GM18870 (cell line): ENCODE data around the gene HLF.

ENCODE experiments used
- ATAC-seq: cut with Tn5 transposase; IDR thresholded peaks from one replicate; pipeline ENCODE4 v1.9.1; 2021; ENCODE audit warnings: moderate library complexity; ENCODE audit not compliant: unreplicated experiment

HLF gene

GRCh38 chr17:55307879-55308278 lies 43.1 kb downstream of the HLF start:
- ATAC-seq, result no peak

DNA sequence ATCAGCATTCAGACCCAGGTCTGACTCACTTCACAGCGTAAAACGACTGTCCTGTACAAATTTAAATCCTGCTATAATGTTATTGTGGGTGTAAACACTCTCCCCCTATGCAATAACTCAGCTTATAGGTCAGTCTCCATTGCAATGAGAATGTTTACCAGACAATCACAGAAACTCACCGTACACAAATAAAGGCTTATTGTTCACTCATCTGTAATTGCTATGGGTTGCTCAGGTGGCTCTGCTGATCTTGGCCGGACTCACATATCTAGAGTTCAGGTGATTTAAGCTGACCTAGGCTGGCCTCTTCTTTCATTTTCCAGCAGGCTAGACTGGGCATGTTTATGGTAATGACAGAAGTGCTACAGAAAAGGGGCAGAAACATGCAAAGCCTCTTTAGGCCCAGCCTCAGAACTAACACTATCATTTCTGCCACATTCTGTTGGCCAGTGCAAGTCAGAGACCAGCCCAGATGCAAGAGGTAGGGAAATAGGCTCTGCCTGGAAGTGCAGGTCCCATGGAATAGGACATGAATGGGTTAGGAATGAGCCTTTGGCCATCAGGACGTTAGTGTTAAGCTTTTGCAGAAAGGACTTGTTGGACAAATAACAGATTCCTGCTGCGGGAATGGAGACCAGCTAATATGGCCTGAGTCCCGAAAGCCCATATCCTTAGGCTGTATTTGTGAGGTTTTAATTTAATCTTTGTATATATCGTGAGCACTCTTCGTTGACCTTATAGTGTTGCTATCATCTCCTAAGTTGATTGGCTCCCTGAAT lies 44.0 kb downstream of the HLF start:
- ATAC-seq, result no peak

DNA sequence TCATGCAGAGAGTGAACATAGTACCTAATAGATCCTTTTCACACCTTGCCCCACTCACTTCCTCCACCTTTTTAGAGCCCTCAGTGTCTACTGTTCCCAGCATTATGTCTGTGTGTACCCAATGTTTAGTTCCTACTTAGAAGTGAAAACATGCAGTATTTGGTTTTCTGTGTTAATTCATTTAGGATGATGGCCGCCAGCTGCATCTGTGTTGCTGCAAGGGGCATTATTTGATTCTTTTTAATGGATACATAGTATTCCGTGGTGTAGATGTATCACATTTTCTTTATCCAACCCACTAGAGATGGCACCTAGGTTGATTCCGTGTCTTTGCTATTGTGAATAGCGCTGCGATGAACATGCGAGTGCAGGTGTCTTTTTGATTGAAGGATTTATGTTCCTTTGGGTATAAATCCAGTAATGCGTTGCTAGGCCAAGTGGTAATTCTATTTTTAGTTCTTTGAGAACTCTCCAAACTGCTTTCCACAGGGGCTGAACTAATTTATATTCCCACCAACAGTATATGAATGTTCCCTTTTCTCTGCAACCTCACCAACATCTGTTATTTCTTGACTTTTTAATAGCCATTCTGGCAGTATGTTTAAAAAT lies 47.1 kb downstream of the HLF start:
- no peak for ATAC-seq

DNA sequence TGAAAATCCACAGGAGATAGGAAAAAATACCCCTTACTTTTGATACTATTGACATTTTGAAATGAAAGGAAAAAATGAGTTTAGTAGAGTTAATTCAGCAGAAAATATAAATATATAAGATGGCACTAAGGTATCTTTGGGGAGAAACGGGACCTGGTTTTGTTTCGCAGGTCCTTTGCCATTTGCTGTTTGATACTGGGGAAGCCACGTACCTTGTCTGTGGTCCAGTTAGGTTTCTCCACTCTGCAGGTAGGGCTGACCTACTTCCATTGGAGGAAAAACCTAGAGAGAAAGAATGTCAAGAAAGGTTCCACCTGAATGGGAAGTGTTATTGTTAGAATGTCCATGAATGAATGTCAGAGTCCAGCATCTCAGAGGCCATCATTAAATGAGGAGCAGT lies 48.1 kb downstream of the HLF start:
- no peak for ATAC-seq

GRCh38 chr17:55314061-55314783 lies 49.5 kb downstream of the HLF start:
- no peak for ATAC-seq

- no peak for ATAC-seq
Observed at GRCh38 chr17:55314784-55315491, 50.2 kb downstream of the HLF start.

GRCh38 chr17:55316499-55316898 lies 51.7 kb downstream of the HLF start:
- no peak for ATAC-seq

- no peak for ATAC-seq
Observed at GRCh38 chr17:55317284-55317683, 52.5 kb downstream of the HLF start.

GRCh38 chr17:55318081-55318480 lies 53.3 kb downstream of the HLF start:
- ATAC-seq, result no peak

DNA sequence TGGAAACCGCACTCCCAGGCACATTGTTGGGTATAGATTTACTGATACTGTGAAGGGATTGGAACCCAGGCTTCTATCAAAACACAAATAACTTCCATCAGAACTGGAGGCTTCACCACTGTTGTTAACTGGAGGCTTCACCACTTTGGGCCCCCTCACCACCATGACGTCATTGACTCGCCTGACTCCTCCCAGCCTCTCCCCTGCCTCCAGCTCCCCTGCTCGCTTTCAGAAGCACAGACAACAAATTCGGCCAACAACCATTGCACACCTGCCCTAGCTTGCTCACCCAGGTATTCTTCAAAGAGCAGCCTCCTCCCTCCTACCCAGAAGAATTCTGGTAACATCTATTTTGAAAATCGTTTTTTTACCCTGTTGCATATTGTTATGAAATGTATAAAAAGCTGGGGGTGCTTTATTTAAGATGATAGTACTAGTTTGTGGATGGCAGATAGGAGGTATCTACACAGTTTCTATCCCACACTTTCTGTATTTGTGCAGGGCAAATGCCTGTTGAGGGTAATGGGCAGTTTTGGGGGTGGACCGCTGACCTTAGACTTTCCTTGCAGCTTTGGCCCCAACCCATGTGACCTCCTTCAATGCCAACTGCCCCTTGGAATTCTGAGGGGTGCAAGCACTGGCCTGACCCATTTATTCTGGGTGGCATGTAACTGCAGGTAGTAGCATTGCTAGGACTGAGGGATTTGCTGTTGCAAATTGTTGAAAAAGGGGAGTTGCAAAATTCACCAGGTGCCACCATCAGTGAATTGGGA lies 54.1 kb downstream of the HLF start:
- ATAC-seq, result no peak

GRCh38 chr17:55319933-55320593 lies 55.3 kb downstream of the HLF start:
- no peak for ATAC-seq

- ATAC-seq, result no peak
Observed at GRCh38 chr17:55320594-55321426, 56.0 kb downstream of the HLF start.

- no peak for ATAC-seq
Observed at GRCh38 chr17:55321427-55322060, 56.8 kb downstream of the HLF start.

- no peak for ATAC-seq
Observed at GRCh38 chr17:55322453-55322985, 57.8 kb downstream of the HLF start.

- no peak for ATAC-seq
Observed at GRCh38 chr17:55323518-55324295, 58.9 kb downstream of the HLF start.

GRCh38 chr17:55324296-55324978 lies 59.7 kb downstream of the HLF start:
- ATAC-seq, result no peak

- ATAC-seq, result no peak
Observed at GRCh38 chr17:55325406-55325805, 60.6 kb downstream of the HLF start.
